Activated CD4-positive, alpha-beta T cell treated with anti-CD3 and anti-CD28 coated beads, Interleukin-2, amount 50 U/mL, for 1 hour (primary cell): Measurements from ENCODE around the gene NBEA.

Source experiments
- DNase-seq: peaks from one replicate; pipeline ENCODE4 v3.0.0-alpha.2; 2020

The NBEA gene

GRCh38 chr13:35526577-35526976, 584.5 kb downstream of the NBEA start:
- DNase-seq, result no peak

GRCh38 chr13:35527451-35527850, 585.4 kb downstream of the NBEA start:
- DNase-seq, result no peak

- DNase-seq, result no peak
These were observed 588.1 kb downstream of the NBEA start for GRCh38 chr13:35530147-35530546.

GRCh38 chr13:35530581-35530980, 588.5 kb downstream of the NBEA start:
- no peak for DNase-seq

- no peak for DNase-seq
These were observed 589.5 kb downstream of the NBEA start for GRCh38 chr13:35531526-35531925.

GRCh38 chr13:35534343-35534742, 592.3 kb downstream of the NBEA start:
- no peak for DNase-seq

- DNase-seq, result no peak
These were observed 606.7 kb downstream of the NBEA start for GRCh38 chr13:35548790-35549189.

GRCh38 chr13:35549481-35549880, 607.4 kb downstream of the NBEA start:
- DNase-seq, result no peak

GRCh38 chr13:35552172-35552844, 610.2 kb downstream of the NBEA start:
- DNase-seq, result no peak

GRCh38 chr13:35554972-35555623, 613.0 kb downstream of the NBEA start:
- no peak for DNase-seq

GRCh38 chr13:35557475-35557874, 615.4 kb downstream of the NBEA start:
- no peak for DNase-seq

GRCh38 chr13:35561540-35561939, 619.5 kb downstream of the NBEA start:
- DNase-seq, result no peak

GRCh38 chr13:35565273-35565672, 623.2 kb downstream of the NBEA start:
- DNase-seq, result no peak

- no peak for DNase-seq
These were observed 624.3 kb downstream of the NBEA start for GRCh38 chr13:35566340-35566739.

GRCh38 chr13:35567406-35567980, 625.4 kb downstream of the NBEA start:
- no peak for DNase-seq

GRCh38 chr13:35573639-35574038, 631.6 kb downstream of the NBEA start:
- DNase-seq, result no peak

- no peak for DNase-seq
These were observed 650.4 kb downstream of the NBEA start for GRCh38 chr13:35592457-35592856.

- no peak for DNase-seq
These were observed 651.6 kb downstream of the NBEA start for GRCh38 chr13:35593651-35594050.

- no peak for DNase-seq
These were observed 652.0 kb downstream of the NBEA start for GRCh38 chr13:35594096-35594495.

GRCh38 chr13:35595181-35595580, 653.1 kb downstream of the NBEA start:
- no peak for DNase-seq

- DNase-seq, result no peak
These were observed 654.4 kb downstream of the NBEA start for GRCh38 chr13:35596321-35597030.

- DNase-seq, result no peak
These were observed 655.4 kb downstream of the NBEA start for GRCh38 chr13:35597451-35597850.

- no peak for DNase-seq
These were observed 656.2 kb downstream of the NBEA start for GRCh38 chr13:35598233-35598632.
